Fibroblast of lung (primary cell): ENCODE data around the gene PRDX3. TPM values are rescaled to one million over a fixed set of nuclear protein-coding genes. Genes with fewer than 3 reads are reported as not detected.
"Not testable (repeated sequence)": the region's sequence is repeated elsewhere in the genome, so short reads cannot be mapped to it uniquely, and the experiment has no call there.

ENCODE experiments used
- DNase-seq, 2 donors: peaks; one replicate each; pipeline versions ENCODE4 v3.0.0 to v3.0.0-alpha.2; 2010; ENCODE audit warnings: low read depth in 2 of 2
- H2AFZ ChIP-seq: 2 replicates; pipeline ENCODE4 v1.5.1; 2012; ENCODE audit warnings: low read length, control low read depth, inconsistent platforms
- H3K27ac ChIP-seq: 2 replicates; pipeline ENCODE4 v1.5.1; 2011; ENCODE audit warnings: low read length, control low read depth; ENCODE audit not compliant: insufficient read depth
- H3K27me3 ChIP-seq: 2 replicates; pipeline ENCODE4 v1.5.1; 2011; ENCODE audit warnings: mild to moderate bottlenecking, low read length; ENCODE audit not compliant: control insufficient read depth, insufficient read depth
- H3K36me3 ChIP-seq: 2 replicates; pipeline ENCODE4 v1.5.1; 2011; ENCODE audit warnings: low read length; ENCODE audit not compliant: control insufficient read depth, insufficient read depth
- H3K4me1 ChIP-seq: 2 replicates; pipeline ENCODE4 v1.5.1; 2011; ENCODE audit warnings: low read length; ENCODE audit not compliant: control insufficient read depth, insufficient read depth; ENCODE audit errors: extremely low read depth
- H3K4me2 ChIP-seq: 2 replicates; pipeline ENCODE4 v1.5.1; 2011; ENCODE audit warnings: low read length, control low read depth; ENCODE audit not compliant: insufficient read depth; ENCODE audit errors: extremely low read depth
- H3K4me3 ChIP-seq, 4 experiments: fragments of 200-600 bp in 1 of 4; sonication (generic) in 1 of 4; replicated peaks in 1 of 4; 2 replicates each; pipeline ENCODE4 v1.5.1; 2011 to 2016; ENCODE audit warnings: low read length in 4 of 4, low read depth in 3 of 4, mild to moderate bottlenecking in 3 of 4, control low read depth in 2 of 4, inconsistent platforms in 1 of 4, mixed read lengths in 1 of 4; ENCODE audit not compliant: insufficient read depth in 1 of 4; ENCODE audit errors: control extremely low read depth in 1 of 4
- H3K79me2 ChIP-seq: 2 replicates; pipeline ENCODE4 v1.5.1; 2012; ENCODE audit warnings: mild to moderate bottlenecking, low read length, inconsistent platforms; ENCODE audit not compliant: control insufficient read depth, insufficient read depth
- H3K9ac ChIP-seq: 2 replicates; pipeline ENCODE4 v1.5.1; 2011; ENCODE audit warnings: mild to moderate bottlenecking, low read length, control low read depth; ENCODE audit not compliant: insufficient read depth
- H3K9me3 ChIP-seq: 2 replicates; pipeline ENCODE4 v1.5.1; 2012; ENCODE audit warnings: low read depth, low read length; ENCODE audit not compliant: control insufficient read depth, insufficient read depth
- H4K20me1 ChIP-seq: 2 replicates; pipeline ENCODE4 v1.5.1; 2011; ENCODE audit warnings: low read length; ENCODE audit not compliant: control insufficient read depth, insufficient read depth; ENCODE audit errors: extremely low read depth
- EZH2 ChIP-seq: IDR thresholded peaks from 2 replicates; pipeline ENCODE4 v1.5.1; 2012; ENCODE audit warnings: low read length, control low read depth, mild to moderate bottlenecking; ENCODE audit errors: missing control alignments
- polyA plus RNA-seq, 2 donors: library from polyadenylated mRNA; depleted of rRNA in 1 of 2; stranded (reverse) in 1 of 2; unstranded in 1 of 2; fragments of >200 nt; gene quantifications; 2 replicates each; pipeline ENCODE4 v1.2.1, GENCODE V29; 2011 to 2012; ENCODE audit warnings: missing spikeins in 1 of 2
- total RNA-seq: library from RNA; depleted of rRNA; stranded (reverse); fragments of >200 nt; gene quantifications from 2 replicates; pipeline ENCODE4 v1.2.1, GENCODE V29; 2014
- TF ChIP-seq, protein P1 (sequence below), 2 donors: IDR thresholded peaks in 1 of 2; conservative IDR thresholded peaks in 1 of 2; 1 replicate in 1 of 2; 2 replicates in 1 of 2; pipeline ENCODE4 v1.5.1; 2011 to 2012; ENCODE audit warnings: low read length in 2 of 2, control low read depth in 1 of 2, inconsistent platforms in 1 of 2, low read depth in 1 of 2, mild to moderate bottlenecking in 1 of 2

PRDX3 gene
- total and polyA plus RNA-seq, 2 donors (not counting 1 experiment from before 2014, with no cell fraction given): 287 to 303 TPM

DNA sequence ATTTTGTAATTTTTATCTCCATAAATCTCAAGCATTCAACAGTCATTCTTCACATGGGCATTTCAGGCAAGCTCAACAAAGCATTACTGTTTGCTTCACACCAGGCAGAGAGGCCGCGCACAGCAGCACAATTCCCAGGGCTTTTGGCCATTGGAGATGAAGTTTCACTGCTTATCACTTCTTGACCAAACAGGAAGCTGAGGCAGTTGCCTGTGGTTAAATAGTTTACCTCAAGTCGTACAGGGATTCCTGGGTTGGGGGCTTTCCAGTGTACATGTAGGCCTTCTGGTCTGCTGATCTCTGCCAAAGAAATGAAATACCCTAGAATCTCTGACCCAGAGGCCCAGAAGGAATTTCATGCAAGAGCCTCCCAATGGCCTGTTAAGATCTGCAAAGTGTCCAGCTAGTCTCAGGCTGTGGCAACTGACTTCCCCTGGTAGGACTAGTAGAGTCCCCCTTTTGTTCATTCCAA, 11.2 kb upstream of the PRDX3 start:
- peaks cover 7% of the 10 kb centered on the region for H3K4me1 ChIP-seq
- DNase-seq: peak; percentile 57 to 94
- no peaks in the 10 kb centered on the region for H3K36me3 ChIP-seq
- H3K27ac ChIP-seq: peak overlapping the region; percentile 8
- no peaks in the 10 kb centered on the region for H3K9me3 ChIP-seq
- TF ChIP-seq, protein P1, sequence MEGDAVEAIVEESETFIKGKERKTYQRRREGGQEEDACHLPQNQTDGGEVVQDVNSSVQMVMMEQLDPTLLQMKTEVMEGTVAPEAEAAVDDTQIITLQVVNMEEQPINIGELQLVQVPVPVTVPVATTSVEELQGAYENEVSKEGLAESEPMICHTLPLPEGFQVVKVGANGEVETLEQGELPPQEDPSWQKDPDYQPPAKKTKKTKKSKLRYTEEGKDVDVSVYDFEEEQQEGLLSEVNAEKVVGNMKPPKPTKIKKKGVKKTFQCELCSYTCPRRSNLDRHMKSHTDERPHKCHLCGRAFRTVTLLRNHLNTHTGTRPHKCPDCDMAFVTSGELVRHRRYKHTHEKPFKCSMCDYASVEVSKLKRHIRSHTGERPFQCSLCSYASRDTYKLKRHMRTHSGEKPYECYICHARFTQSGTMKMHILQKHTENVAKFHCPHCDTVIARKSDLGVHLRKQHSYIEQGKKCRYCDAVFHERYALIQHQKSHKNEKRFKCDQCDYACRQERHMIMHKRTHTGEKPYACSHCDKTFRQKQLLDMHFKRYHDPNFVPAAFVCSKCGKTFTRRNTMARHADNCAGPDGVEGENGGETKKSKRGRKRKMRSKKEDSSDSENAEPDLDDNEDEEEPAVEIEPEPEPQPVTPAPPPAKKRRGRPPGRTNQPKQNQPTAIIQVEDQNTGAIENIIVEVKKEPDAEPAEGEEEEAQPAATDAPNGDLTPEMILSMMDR (conservative IDR thresholded peaks at IDR 0.05 in 1 of 2, IDR thresholded peaks at IDR 0.05 in 1 of 2; ENCODE audit: low read depth in 1 of 2, low read length in 2 of 2): no peak
- no peak for TF ChIP-seq EZH2
- H3K4me2 ChIP-seq: no peak overlapping the region
- H3K27me3 ChIP-seq: no peaks in the 10 kb centered on the region
- no peak overlapping the region for H2AFZ ChIP-seq
- H3K4me3 ChIP-seq: no peak overlapping the region
- H3K9ac ChIP-seq: no peak overlapping the region
- H4K20me1 ChIP-seq: no peaks in the 10 kb centered on the region
- no peaks in the 10 kb centered on the region for H3K79me2 ChIP-seq

- H3K27me3 ChIP-seq: no peaks in the 10 kb centered on the region
- no peak overlapping the region for H3K9ac ChIP-seq
- H3K9me3 ChIP-seq: no peaks in the 10 kb centered on the region
- no peak overlapping the region for H2AFZ ChIP-seq
- H3K4me2 ChIP-seq: no peak overlapping the region
- no peak for TF ChIP-seq EZH2
- TF ChIP-seq, protein P1 (conservative IDR thresholded peaks at IDR 0.05 in 1 of 2, IDR thresholded peaks at IDR 0.05 in 1 of 2; ENCODE audit: low read depth in 1 of 2, low read length in 2 of 2): no peak
- H3K36me3 ChIP-seq: no peaks in the 10 kb centered on the region
- DNase-seq: no peak
- no peak overlapping the region for H3K4me3 ChIP-seq
- no peak overlapping the region for H3K27ac ChIP-seq
- no peaks in the 10 kb centered on the region for H4K20me1 ChIP-seq
- no peaks in the 10 kb centered on the region for H3K79me2 ChIP-seq
- H3K4me1 ChIP-seq: no peaks in the 10 kb centered on the region
Observed at GRCh38 chr10:119183664-119184412, 5.2 kb upstream of the PRDX3 start.

- H3K27ac ChIP-seq, H3K4me2 ChIP-seq, H3K36me3 ChIP-seq, DNase-seq, H4K20me1 ChIP-seq, H3K9ac ChIP-seq, H3K27me3 ChIP-seq, H2AFZ ChIP-seq, H3K4me3 ChIP-seq, H3K4me1 ChIP-seq, H3K9me3 ChIP-seq: not testable (repeated sequence)
- H3K79me2 ChIP-seq: peaks cover 25% of the 10 kb centered on the region
Observed at GRCh38 chr10:119180850-119181400, 2.3 kb upstream of the PRDX3 start.
